HG03060 (cell line): ENCODE results near the gene GIT1.

Experiments used
- ATAC-seq: cut with Tn5 transposase; IDR thresholded peaks from one replicate; pipeline ENCODE4 v1.9.1; 2021; ENCODE audit warnings: low read depth, moderate number of reproducible peaks; ENCODE audit not compliant: unreplicated experiment

Gene GIT1

GRCh38 chr17:29581583-29582253 lies 7.7 kb downstream of the GIT1 start:
- ATAC-seq: no peak

- ATAC-seq: peak; percentile 76
Measured at GRCh38 chr17:29579866-29580771, 9.3 kb downstream of the GIT1 start.

- ATAC-seq: no peak
Measured at GRCh38 chr17:29578626-29579485, 10.6 kb downstream of the GIT1 start.

GRCh38 chr17:29577385-29578211 lies 11.8 kb downstream of the GIT1 start:
- no peak for ATAC-seq

GRCh38 chr17:29577001-29577370 lies 12.5 kb downstream of the GIT1 start:
- ATAC-seq: no peak

- no peak for ATAC-seq
Measured at GRCh38 chr17:29576214-29577000, 13.0 kb downstream of the GIT1 start.

- ATAC-seq: no peak
Measured at GRCh38 chr17:29575511-29576213, 13.8 kb downstream of the GIT1 start.

GRCh38 chr17:29574732-29575510 lies 14.5 kb downstream of the GIT1 start:
- ATAC-seq: no peak

- ATAC-seq: no peak
Measured at GRCh38 chr17:29573871-29574731, 15.3 kb downstream of the GIT1 start.

- ATAC-seq: no peak
Measured at GRCh38 chr17:29573558-29573869, 15.9 kb downstream of the GIT1 start.

- no peak for ATAC-seq
Measured at GRCh38 chr17:29572691-29573557, 16.5 kb downstream of the GIT1 start.

GRCh38 chr17:29571883-29572681 lies 17.4 kb downstream of the GIT1 start:
- no peak for ATAC-seq

- ATAC-seq: no peak
Measured at GRCh38 chr17:29571486-29571882, 18.0 kb downstream of the GIT1 start.

- ATAC-seq: no peak
Measured at GRCh38 chr17:29570521-29570920, 18.9 kb downstream of the GIT1 start.

- no peak for ATAC-seq
Measured at GRCh38 chr17:29569245-29569950, 20.1 kb downstream of the GIT1 start.
